HG03469 (cell line): ENCODE measurements around the gene CINP.

Experiments
- ATAC-seq: cut with Tn5 transposase; IDR thresholded peaks from one replicate; pipeline ENCODE4 v1.9.1; 2021; ENCODE audit warnings: mild to moderate bottlenecking, moderate library complexity, moderate number of reproducible peaks; ENCODE audit not compliant: unreplicated experiment

The CINP gene

DNA sequence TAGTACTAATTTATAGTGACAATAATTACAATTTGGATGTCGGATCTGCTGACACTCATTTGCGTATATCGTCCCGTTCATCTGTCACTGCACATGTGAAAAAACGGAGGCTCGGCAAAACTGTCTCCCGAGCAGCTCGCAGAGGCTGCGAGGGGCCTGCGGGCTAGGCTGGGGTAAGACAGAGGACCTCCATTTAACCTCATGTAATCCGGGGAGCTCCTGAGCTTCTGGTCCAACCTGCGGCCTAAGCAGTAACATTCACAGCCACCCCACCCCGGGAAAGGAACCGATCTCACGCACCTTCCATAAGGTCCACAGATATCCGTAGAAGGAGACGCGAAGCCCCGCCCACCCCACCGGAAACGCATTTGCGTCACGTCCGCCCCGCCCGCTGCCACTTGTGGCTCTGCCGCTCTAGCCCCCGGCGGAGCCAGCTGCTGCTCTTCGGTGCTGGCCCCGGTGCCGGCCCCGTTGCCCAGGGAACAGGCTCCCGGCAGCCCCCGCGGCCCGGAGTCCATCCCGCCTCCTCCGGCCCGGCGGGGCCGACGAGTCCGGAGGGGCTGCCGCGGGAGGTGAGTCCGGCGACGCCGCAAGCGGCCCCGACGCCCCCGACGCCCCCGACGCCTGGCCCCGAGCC is at the start of gene CINP, which contains the start of gene TECPR2:
Gene CINP (minus strand): TSS at position 346 of the 637 bp plus-strand sequence. CDS start 39 bp downstream, at position 307.
Gene TECPR2 (plus strand): TSS at position 397 of the 637 bp plus-strand sequence. CDS start 13,781 bp downstream, outside the sequence.
- peak; percentile 74 for ATAC-seq

DNA sequence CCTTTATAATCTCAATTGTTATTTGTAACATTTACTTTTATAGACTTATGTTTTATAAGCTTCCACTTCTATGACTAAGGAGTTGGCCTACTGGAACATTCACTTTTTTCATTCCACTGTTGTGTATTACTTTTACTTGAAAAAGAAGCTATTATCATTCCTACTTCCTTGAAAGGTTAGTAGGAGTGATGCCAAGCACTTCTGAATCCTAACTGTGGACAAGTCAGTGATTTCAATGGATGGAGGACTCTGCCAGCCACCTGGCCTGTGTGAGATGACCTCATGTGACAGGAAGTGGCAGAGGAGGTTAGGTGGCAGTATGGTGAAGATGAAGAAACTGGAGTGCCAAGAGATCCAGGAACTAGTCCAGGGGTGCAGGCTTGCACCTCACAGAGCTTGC is 46.0 kb upstream of the CINP start:
- ATAC-seq, result no peak

DNA sequence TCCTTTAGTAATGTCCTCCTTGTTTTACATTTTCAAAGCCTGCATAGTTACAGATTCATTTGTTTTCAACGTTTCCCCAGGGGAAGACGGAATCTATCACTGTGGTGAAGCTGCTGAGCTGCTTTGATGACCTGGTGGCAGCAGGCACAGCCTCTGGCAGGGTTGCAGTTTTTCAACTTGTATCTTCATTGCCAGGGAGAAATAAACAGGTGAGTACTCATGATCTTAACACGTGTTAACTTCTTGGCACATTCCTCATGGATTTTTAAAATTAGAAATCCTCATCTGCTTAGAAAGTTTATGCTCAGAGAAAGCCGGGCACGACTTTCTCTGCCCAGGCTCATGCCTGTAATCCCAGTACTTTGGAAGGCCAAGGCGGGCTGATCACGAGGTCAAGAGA is 44.6 kb upstream of the CINP start:
- no peak for ATAC-seq

DNA sequence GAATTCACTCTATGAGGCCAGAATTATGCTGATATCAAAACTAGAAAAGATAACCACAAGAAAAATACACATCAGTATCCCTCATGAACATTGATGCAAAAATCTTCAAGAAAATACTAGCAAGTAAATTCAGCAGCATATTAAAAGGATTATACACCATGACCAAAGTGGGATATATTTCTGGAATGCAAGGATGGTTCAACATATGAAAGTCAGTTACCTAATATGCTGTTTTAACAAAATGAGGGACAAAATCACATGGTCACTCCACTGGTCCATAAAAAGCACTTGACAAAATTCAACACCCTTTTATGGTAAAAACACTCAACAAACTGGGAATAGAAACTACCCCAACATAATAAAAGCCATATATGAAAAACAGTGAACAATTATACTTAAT is 40.3 kb upstream of the CINP start:
- ATAC-seq, result no peak

DNA sequence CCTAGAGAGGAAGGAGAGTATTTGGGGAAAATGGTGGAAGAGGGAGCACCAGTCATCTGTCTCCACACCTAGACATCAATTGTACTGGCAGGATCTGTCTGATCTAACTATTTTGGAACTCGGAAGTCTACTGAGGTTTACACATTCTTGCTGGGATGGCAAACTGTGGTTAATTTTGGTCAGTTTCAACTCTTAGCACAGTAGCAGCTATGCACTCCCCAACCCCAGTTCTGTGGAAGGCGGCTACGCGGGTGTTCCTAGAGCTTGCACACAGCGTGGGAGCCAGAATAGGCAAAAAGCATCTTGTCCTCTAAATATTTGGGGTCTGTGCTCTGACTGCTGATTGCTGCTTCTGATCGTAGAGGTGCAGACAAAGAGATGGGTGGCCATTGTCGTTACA is 33.8 kb upstream of the CINP start:
- ATAC-seq, result no peak

DNA sequence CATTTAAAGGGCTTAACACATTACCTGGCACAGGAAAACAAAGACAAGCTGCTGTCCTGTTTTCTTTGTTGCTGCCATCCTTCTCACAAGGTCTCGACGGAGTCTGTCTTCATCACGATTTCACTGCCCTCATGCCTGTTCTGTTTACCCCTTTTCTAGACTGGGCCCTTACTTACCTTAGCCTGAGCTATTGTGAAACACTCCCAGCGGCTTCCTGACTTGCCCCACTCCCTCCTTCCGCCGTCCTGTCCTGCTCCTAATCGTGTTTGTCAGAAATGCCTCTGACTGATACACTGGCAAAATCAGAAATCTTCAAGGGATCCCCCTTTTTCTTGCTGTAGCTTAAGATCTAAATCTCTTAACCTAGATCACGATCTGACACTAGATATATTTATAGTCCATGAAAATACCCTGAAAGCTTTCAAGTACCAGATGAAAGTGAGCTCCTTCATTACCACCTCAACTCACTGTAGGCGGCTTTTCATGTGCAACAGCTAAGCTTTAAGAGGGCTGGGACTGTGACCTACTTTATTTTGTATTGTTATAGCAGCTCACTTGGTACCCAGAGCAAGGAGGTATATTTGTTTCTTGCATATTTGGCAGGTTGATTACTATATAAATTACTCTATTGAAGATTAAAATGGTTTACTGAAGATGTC is 32.2 kb upstream of the CINP start:
- ATAC-seq, result no peak

DNA sequence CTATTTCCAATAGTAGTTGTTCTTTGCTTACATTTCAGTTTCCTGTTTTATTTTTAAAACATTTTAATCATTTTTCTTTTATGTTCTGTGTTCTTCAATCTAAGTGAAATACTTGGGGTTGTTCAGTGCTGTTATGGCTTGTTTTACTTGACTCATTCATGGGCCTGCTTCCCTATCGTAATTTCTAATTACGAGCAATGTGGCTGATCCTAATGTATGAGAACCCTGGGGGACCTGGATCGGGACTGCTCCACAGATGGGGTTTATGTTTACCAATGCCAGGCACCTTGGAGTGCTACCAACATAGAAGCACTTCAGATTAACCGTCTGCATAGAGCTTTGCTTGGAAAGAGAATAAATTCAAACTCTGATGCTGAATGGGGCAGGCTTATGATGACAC is 29.8 kb upstream of the CINP start:
- no peak for ATAC-seq

DNA sequence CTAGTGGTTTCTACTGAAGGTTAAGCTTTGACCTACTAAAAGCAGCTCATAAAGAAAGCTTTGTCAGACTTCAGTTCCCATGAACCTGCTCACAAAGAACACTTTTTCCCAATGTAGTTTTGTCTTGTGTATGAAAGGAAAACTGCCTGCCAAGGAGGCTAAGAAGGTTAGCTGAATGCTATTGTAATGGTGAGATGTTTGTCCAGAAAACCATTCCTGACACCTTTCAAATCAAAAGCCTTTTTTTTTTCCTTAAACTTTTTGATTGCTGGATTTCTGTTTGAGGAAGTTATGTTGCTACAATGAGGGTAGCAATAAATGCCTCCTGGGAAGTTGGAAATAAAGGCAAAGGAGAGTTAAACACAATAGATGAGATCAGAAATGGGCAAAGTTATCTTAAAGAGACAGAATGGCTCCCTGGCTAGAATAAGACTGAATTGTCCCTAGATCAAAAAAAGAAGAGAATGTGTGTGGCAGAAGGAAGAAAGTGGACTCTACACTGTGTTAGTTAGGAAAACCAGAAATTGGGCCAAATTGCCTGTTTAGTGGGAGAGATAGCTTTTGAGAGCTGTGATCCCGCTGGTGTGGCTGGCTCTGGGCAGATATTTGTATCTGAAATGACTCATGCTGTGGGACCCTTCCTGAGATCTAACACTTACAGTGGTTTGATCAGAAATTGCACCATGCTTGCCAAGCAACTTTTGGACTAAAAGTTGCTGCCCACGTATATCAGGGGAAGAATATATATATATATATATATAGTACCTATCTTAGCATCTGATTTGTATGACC is 27.6 kb upstream of the CINP start:
- no peak for ATAC-seq

DNA sequence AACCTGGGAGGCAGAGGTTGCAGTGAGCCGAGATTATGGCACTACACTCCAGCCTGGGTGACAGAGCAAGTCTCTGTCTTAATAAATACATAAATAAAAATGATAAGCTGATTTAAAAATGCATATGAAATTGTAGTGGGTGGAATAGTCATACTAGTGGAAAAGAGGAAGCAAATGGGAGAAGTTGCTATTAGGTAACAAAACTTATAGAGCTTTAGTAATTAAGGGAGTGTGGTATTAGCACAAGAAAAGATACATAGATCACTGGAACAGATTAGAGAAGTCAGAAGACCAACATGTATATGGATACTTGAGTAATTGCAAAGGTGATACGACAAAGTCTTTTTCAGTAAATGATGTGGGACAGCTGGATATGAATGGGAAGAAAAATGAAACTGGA is 26.6 kb upstream of the CINP start:
- ATAC-seq, result no peak

DNA sequence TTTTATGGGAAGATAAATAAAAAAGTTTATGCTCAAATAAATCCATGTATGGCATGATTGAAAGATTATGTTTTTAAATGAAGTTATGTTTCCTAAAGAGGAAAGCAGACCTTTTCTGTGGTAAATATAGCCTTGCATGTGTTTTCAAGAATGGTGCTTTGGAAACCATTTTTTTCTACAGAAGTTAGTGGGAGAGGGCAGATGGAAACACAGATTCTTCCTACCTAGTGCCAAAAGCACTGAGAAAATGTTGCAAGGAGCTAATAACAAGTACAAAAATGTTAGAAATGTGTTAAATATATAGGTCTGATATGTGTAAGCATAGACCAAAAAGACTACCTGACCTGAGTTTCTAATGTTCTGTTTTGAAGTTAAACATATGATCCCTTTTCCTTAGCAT is 24.4 kb upstream of the CINP start:
- ATAC-seq, result no peak

DNA sequence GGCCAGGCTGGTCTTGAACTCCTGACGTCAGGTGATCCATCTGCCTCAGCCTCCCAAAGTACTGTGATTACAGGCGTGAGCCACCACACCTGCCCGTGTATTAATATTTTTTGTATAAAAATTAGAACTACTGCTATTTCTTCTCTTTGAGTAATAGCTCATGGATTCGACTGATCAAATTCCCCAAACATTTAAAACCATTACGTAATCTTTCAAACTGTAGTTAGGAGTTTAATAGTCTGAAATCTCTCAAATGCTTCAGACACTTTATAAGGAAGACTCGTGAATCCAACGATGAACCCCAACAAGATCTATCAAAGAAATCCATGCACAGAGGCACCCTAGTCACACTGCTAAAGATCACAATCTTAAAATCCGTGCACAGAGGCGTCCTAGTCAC is 16.1 kb upstream of the CINP start:
- no peak for ATAC-seq

DNA sequence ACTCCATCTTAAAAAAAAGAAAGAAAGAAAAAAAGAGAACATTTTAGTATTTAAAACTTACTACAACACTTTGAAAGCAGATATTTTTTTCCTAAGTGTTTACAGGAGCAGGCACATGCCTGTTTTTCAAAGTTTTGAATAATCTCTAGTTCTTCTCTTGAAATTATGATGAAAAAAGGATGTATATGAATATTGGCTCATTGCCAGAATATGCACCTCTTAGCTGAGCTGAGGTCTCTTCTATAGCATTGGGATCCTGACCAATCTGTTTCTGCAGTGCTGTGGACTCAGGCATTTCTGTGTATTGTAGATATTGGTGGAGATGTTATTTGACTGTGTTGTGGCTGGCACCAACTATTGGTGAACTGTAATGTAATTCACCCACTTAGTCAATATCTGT is 15.0 kb upstream of the CINP start:
- no peak for ATAC-seq

DNA sequence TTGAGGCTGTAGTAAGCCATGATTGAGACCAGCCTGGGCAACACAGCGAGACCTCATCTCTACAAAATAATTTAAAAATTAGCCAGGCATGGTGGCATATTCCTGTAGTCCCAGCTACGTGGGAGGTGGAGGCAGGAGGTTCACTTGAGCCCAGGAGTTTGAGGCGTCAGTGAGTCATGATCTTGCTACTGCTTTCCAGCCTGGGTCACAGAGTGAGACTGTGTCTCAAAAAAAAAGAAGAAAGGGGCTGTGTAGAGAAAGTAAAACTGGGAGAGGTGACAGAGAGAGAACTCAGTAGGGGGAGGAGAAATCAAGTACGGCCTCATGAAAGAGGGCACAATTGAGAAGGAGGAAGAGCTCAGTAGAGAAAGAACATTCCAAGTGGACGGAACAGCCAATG is 12.4 kb upstream of the CINP start:
- no peak for ATAC-seq

DNA sequence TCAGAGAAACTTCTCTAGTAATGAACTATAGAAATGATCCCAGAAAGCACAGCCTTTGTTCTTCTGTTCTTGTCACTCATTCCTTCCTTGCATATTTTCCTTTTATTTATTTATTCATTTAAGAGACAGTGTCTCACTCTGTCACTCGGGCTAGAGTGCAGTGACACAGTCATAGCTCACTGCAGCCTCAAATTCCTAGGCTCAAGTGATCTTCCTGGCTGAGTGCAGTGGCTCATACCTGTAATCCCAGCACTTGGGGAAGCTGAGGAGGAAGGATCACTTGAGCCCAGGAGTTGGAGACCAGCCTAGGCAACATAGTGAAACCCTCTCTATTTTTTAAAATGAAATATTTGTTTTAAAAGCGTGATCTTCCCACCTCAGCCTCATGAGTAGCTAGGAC is 11.6 kb upstream of the CINP start:
- ATAC-seq, result no peak

DNA sequence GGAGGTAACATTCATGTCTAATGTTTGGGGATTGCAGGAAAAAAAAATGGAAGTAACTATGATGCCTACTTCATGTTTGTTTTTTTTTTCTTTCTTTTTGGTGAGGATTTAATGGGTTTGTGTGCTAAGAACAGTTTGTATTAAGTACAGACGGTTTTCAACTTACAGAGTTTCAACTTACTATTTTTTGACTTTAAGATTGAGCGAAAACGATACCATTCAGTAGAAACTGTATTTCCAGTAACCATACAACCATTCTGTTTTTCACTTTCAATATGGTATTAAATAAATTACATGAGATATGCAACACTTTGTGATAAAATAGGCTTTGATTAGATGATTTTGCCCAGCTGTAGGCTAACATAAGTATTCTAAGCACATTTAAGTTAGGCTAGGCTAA is 10.4 kb upstream of the CINP start:
- ATAC-seq, result no peak

DNA sequence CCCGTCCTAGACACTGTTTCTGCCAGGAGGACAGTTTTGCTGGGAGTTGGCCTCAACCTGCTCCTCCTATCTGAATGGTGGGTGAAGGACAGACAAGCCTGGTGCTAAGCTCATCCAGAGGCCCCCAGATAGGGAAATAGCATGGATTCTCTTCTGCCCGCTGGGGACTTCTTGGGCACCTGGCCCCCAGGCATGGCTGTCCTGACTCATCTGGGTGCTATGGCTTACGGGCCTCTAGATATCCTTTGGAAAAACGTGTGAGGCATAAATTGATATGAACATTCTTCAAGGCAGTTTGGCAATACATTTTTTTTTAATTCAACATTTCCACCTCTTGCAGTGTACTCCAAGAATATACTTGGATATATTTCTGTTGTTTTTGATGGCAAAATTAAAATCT is 8.7 kb upstream of the CINP start:
- ATAC-seq, result no peak

DNA sequence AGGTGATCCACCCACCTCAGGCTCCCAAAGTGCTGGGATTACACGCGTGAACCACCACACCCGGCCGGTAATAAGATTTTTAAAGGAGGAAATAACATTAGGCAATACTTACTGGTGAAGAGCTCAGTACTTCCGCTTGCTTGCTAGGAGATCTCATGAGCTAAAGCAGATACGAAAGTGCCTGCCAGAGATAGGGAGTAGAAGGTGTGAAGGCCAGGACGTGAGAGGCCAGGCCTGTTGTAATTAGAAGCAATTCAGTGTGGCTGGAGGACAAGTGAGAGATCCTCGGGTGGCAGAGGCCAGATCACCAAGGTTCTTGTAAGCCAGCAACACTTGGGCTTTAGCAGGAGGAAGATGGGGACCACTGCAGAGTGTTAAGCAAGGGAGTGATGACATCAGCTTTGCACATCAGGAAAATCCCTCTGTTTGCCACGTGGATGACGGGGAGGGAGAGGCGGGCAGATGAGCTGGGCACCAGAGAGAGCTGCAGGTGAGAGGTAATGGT is 7.7 kb upstream of the CINP start:
- no peak for ATAC-seq

DNA sequence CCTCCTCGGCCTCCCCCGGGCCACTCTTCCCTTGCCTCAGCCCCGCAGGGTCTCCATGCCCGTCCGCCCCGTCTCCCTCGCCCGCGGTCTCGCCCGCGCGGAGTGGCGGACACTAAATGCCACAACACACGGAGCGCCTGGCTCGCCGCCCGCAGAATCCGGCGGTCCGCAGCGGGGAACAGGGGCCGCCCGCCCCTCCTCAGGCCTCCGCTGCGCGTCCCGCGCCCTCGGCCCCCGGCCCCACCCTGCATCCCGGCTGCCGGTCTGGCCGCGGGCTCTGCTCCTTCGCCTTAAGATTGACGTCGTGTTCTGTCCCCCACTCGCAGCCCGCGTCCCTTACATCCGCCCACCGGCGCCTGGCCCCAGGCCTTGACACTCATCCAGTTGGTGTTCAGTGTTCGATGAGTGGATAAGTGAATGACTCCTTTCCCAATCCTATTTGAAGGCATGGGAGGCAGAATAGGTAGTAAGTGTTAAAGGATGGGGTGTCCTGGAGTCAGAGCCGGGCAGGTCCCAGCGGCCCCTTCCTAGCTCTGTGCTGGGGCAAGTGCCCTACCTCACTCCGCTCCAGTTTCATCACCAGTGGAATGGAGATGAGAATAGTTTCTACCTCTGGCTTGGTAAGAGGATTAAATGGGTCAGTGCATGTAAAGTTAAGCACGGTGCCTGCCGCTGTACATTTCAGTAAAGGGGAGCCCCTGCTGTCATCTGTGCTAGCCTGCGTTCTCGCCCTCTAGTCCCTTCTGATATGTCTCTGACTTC is 673 bp upstream of the CINP start:
- no peak for ATAC-seq

DNA sequence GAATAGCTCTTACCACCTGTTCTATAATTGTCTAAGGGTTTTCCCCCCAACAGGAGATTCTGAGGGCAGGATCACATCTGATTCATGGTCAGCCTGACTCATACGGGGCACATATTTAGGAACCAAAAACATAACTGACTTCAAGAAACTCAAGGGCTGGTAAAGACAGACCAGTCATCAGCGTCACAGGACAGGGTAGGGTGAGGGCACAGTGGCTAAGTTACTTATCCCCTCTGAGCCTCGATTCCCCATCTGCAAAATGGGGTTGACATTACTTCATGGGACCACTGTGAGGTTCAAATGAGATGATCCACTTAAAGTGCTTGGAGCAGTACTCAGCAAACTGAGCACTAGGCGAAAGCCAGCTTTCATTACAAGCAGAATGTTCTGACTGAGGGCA is 606 bp downstream of the CINP start:
- no peak for ATAC-seq

DNA sequence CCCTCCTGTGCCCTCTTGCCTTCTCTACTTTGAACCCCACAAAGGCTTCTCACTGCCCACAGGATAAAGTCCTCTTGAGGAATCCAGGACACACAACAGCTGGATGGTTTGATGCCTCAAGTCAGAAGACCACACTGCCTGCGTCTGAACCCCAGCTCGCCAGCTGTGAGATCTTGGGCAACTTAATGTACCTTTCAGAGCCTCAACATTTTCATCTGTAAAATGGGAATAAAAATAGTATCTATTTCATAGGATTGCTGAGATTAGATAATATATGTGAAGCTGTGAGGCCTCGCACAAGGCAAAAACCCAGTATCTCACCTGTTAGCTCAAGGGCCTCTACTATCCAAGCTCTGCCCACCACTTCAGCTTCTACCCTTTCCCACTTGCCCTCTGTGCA is 2.3 kb downstream of the CINP start:
- ATAC-seq, result no peak

DNA sequence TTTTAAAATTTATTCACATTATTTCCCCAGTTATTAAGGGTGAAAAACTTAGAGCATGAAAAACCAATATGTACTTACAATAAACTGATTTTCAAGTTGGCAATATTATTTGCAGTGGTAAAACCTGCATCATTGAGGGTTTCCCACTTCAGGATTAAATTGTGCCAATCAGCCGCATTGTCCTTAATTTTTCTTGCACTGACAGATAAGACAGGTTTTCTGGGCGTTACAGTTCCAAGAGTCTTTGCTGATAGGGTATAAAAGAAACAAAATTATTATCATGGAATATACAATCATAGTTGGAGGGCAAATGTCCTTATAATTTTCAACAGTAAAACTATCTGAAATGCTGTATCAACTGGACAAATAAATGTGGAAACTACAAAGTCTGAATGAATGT is 3.3 kb downstream of the CINP start:
- ATAC-seq, result no peak
